C4-2B (cell line): ENCODE results near the gene PTEN.
"Not testable (repeated sequence)": the region's sequence is repeated elsewhere in the genome, so short reads cannot be mapped to it uniquely, and the experiment has no call there.

Experiments used
- H3K27ac ChIP-seq: fragments of 450-650 bp; 2 replicates; pipeline ENCODE4 v1.5.1; 2017
- CTCF ChIP-seq: fragments of 450-650 bp; conservative IDR thresholded peaks from 2 replicates; pipeline ENCODE4 v1.5.1; 2017; ENCODE audit warnings: mild to moderate bottlenecking
- ZFX ChIP-seq: fragments of 450-650 bp; IDR thresholded peaks from 2 replicates; pipeline ENCODE4 v1.6.1; 2017

PTEN gene

GRCh38 chr10:87847550-87847949 is 15.9 kb upstream of the PTEN start:
- H3K27ac ChIP-seq = no peak overlapping the region
- no peak for TF ChIP-seq CTCF
- TF ChIP-seq ZFX = no peak

GRCh38 chr10:87849001-87849400 is 14.4 kb upstream of the PTEN start:
- TF ChIP-seq CTCF (no peak), ZFX (no peak)
- H3K27ac ChIP-seq = no peak overlapping the region

- no peak overlapping the region for H3K27ac ChIP-seq
- TF ChIP-seq ZFX = no peak
- TF ChIP-seq CTCF = peak; percentile 62
Measured at GRCh38 chr10:87850742-87851205, 12.7 kb upstream of the PTEN start.

- H3K27ac ChIP-seq = no peak overlapping the region
- TF ChIP-seq ZFX (no peak), CTCF (no peak)
Measured at GRCh38 chr10:87852089-87852488, 11.3 kb upstream of the PTEN start.

GRCh38 chr10:87855247-87855646 is 8.2 kb upstream of the PTEN start:
- not testable (repeated sequence) for H3K27ac ChIP-seq

- H3K27ac ChIP-seq = not testable (repeated sequence)
Measured at GRCh38 chr10:87855665-87856064, 7.8 kb upstream of the PTEN start.

GRCh38 chr10:87860156-87860795 is 3.1 kb upstream of the PTEN start:
- TF ChIP-seq CTCF (peak; percentile 45), ZFX (no peak)
- H3K27ac ChIP-seq = no peak overlapping the region

- TF ChIP-seq ZFX = no peak
- no peak for TF ChIP-seq CTCF
- H3K27ac ChIP-seq = peak overlapping the region; percentile 92; the same call in 1 of the 2 replicates
Measured at GRCh38 chr10:87860816-87861403, 2.5 kb upstream of the PTEN start.
